HG02943 (cell line): ENCODE data around the gene FMNL1.

ENCODE experiments used
- ATAC-seq: cut with Tn5 transposase; IDR thresholded peaks from one replicate; pipeline ENCODE4 v1.9.1; 2021; ENCODE audit warnings: mild to moderate bottlenecking, low read depth, moderate library complexity; ENCODE audit not compliant: unreplicated experiment

The FMNL1 gene

GRCh38 chr17:45255358-45255757 lies 33.7 kb downstream of the FMNL1 start:
- ATAC-seq, result no peak

- no peak for ATAC-seq
Measured at GRCh38 chr17:45256114-45256966, 34.7 kb downstream of the FMNL1 start.

- no peak for ATAC-seq
Measured at GRCh38 chr17:45257115-45257514, 35.4 kb downstream of the FMNL1 start.

- no peak for ATAC-seq
Measured at GRCh38 chr17:45258981-45259380, 37.3 kb downstream of the FMNL1 start.

GRCh38 chr17:45260204-45260783 lies 38.6 kb downstream of the FMNL1 start:
- no peak for ATAC-seq

GRCh38 chr17:45261577-45262515 lies 40.2 kb downstream of the FMNL1 start, which contains the start of gene SPATA32:
Gene SPATA32, minus strand, starts transcription at chr17:45262094. Its CDS starts 78 bp downstream, at chr17:45262016.
- no peak for ATAC-seq

GRCh38 chr17:45262516-45263476 lies 41.1 kb downstream of the FMNL1 start:
- no peak for ATAC-seq

- no peak for ATAC-seq
Measured at GRCh38 chr17:45263477-45263860, 41.8 kb downstream of the FMNL1 start.

GRCh38 chr17:45264430-45264829 lies 42.7 kb downstream of the FMNL1 start:
- no peak for ATAC-seq

GRCh38 chr17:45264988-45265387 lies 43.3 kb downstream of the FMNL1 start:
- no peak for ATAC-seq

- no peak for ATAC-seq
Measured at GRCh38 chr17:45265821-45266220, 44.1 kb downstream of the FMNL1 start.

GRCh38 chr17:45266372-45266926 lies 44.8 kb downstream of the FMNL1 start:
- ATAC-seq, result no peak

GRCh38 chr17:45267436-45268055 lies 45.9 kb downstream of the FMNL1 start:
- ATAC-seq, result no peak

- no peak for ATAC-seq
Measured at GRCh38 chr17:45269912-45270311, 48.2 kb downstream of the FMNL1 start.

- no peak for ATAC-seq
Measured at GRCh38 chr17:45270828-45271418, 49.2 kb downstream of the FMNL1 start.

GRCh38 chr17:45271603-45272002 lies 49.9 kb downstream of the FMNL1 start:
- ATAC-seq, result no peak

- ATAC-seq, result no peak
Measured at GRCh38 chr17:45273551-45273957, 51.9 kb downstream of the FMNL1 start.

GRCh38 chr17:45274033-45274432 lies 52.3 kb downstream of the FMNL1 start:
- ATAC-seq, result no peak

GRCh38 chr17:45276031-45276430 lies 54.3 kb downstream of the FMNL1 start:
- no peak for ATAC-seq
